ENCODE measurements around the gene SPART.
A peak's percentile ranks its signal among the peaks of the same experiment; 100 is the strongest.

SPART gene

DNA sequence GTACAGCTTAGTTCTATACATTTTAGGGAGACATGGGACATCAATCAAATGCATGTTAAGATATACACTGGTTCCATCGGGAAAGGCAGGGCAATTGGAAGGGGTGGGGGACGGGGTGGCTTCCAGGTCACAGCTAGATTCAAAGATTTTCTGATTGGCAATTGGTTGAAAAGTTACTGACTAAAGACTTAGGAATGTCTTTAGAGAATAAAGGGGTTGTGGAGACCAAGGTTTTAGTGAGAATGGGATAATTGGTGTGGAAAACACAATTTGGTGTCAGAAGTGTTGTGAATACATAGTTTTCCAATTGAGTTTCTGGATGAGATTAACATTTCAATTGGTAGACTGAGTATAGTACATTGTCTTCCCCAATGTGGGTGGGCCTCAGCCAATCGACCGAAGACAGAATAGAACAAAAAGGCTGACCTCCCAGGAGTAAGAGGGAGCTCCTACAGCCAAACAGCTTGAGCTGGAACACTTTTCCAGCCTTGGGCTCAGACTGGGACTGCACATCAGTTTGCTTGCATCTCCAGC is 47.6 kb downstream of the SPART start:
- ChIA-PET POLR2A (interaction anchor here (1.1 kb wide), 1 partner anchor 10 kb away, joined by 3 read pairs; no protein-coding TSS in a partner anchor), CTCF (no interaction called here)
- DNase-seq (ENCODE audit: extremely low spot score), result no peak
- TF ChIP-seq FOXA1 (IDR thresholded peaks at IDR 0.05) (no peak), SUZ12 (IDR thresholded peaks at IDR 0.05) (no peak), FOXK2 (IDR thresholded peaks at IDR 0.05) (no peak), SP1 (IDR thresholded peaks at IDR 0.05) (no peak), LEF1 (IDR thresholded peaks at IDR 0.05; ENCODE audit: borderline replicate concordance) (no peak), HDGF (IDR thresholded peaks at IDR 0.05; ENCODE audit: borderline replicate concordance) (no peak), TARDBP (IDR thresholded peaks at IDR 0.05) (no peak), L3MBTL2 (conservative IDR thresholded peaks at IDR 0.05) (no peak)

DNA sequence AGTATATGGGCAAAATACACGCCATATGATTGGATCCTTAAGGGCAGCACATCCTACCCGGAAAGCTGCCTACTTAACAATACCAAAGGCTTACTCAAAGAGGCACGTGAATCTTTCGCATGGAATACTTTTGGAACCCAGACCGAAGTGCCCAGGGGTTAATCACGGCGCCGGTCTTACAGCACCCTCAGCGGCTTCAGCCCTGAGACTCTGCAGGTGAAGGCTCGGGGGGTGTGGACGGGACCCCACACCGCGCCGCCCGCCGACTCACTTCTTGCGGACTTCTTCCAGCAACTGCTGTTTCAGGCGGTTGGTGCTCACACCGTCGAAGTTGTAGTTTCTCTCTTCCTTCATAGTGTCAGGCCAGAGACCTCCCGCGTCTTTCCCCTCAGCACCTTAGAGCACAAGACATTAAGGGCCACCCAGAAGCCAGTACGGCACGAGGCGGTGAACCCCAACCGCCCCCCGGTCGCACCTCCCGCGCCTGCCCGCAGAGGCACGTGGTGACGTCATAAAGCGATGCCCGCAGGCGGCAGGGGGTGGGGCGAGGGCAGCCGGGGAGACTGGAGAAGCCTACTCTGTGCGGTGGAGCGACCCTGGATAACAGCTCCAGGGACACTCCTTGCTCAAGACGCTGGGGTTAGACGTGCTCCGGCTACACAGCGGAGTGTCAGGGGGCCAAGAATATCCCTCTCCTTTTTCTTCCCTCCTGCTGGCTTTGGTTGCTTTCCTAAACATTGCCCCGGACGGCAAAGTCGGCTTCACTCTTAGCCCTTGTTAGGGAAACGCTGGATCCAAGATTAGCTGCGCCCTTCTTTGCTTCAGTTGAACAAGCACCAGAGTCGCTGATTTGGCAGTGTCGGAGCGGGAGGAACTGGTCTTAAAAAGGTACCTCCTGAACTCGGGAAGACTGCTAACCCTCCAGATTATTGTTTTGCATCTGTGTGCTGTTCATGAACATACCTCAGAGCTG is 48.5 kb downstream of the SPART start, which contains the start of gene CCDC169:
Gene CCDC169, minus strand, starts transcription at position 449 of the 973 bp plus-strand sequence. Its CDS starts 95 bp downstream, at position 354.
- TF ChIP-seq ZNF384 (IDR thresholded peaks at IDR 0.05), result no peak
- TF ChIP-seq LEF1 (IDR thresholded peaks at IDR 0.05; ENCODE audit: borderline replicate concordance), result no peak
- TF ChIP-seq PKNOX1 (IDR thresholded peaks at IDR 0.05), result no peak
- TF ChIP-seq NFRKB (IDR thresholded peaks at IDR 0.05), result no peak
- TF ChIP-seq FOXM1 (IDR thresholded peaks at IDR 0.05; ENCODE audit: borderline replicate concordance), result no peak
- ChIA-PET POLR2A (interaction anchor here (1.1 kb wide), 1 partner anchor 9 kb away, joined by 3 read pairs; no protein-coding TSS in a partner anchor), CTCF (no interaction called here)
- peak; percentile 8 for DNase-seq (ENCODE audit: extremely low spot score)

DNA sequence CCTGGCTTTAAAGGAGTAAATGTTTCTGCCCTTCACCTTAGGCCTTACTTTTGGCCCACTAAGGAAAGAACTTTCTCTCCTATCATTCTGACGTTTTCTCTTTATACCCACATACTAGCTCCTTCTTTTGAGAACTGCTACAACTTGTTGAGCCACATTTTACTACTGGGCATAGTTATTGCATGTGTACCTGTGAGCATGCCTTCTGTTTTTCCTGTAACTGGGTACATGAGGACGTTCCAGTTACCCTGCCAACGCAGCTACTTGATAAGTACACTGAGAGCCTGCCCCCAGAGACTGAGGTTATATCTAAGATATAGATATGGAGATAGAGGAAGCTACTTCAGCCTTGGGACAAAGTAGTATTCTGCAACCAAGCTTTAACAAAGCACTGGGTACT is 52.1 kb downstream of the SPART start:
- TF ChIP-seq ELF4 (IDR thresholded peaks at IDR 0.05), result no peak
- TF ChIP-seq PKNOX1 (IDR thresholded peaks at IDR 0.05), result no peak
- TF ChIP-seq BHLHE40 (IDR thresholded peaks at IDR 0.05; ENCODE audit: borderline replicate concordance), result no peak
- TF ChIP-seq ZNF384 (IDR thresholded peaks at IDR 0.05), result no peak
- no peak for TF ChIP-seq FOXK2 (IDR thresholded peaks at IDR 0.05)
- TF ChIP-seq NFRKB (IDR thresholded peaks at IDR 0.05), result no peak
- no peak for TF ChIP-seq ARNT (IDR thresholded peaks at IDR 0.05)
- no peak for TF ChIP-seq FOXM1 (IDR thresholded peaks at IDR 0.05; ENCODE audit: borderline replicate concordance)
- TF ChIP-seq L3MBTL2 (conservative IDR thresholded peaks at IDR 0.05), result no peak
- TF ChIP-seq HDGF (IDR thresholded peaks at IDR 0.05; ENCODE audit: borderline replicate concordance), result no peak
- ChIA-PET POLR2A (no interaction called here), CTCF (no interaction called here)
- DNase-seq (ENCODE audit: extremely low spot score), result no peak

DNA sequence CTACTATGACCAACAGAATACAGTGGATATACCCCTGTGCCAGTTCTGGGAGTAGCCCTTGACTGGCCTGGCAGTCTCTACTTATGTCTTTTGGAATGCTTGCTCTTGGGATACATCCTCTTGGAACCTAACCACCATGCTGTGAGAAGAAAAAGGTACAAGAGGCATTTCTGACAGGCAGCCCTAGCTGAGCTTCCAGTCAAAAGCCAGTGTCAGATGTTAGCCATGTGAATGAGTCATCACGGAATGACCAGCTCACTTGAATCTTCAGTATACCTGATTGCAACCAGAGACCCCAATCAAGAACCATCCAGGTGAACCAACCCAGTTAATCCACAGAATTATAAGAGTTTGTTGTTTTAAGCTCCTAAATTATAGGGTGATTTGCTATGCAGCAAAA is 52.7 kb downstream of the SPART start:
- ChIA-PET POLR2A (no interaction called here), CTCF (no interaction called here)
- TF ChIP-seq BHLHE40 (IDR thresholded peaks at IDR 0.05; ENCODE audit: borderline replicate concordance) (no peak), FOXK2 (IDR thresholded peaks at IDR 0.05) (no peak), SP1 (IDR thresholded peaks at IDR 0.05) (no peak), ELF4 (IDR thresholded peaks at IDR 0.05) (no peak), FOXA1 (IDR thresholded peaks at IDR 0.05) (no peak), HDGF (IDR thresholded peaks at IDR 0.05; ENCODE audit: borderline replicate concordance) (no peak), TARDBP (IDR thresholded peaks at IDR 0.05) (no peak), FOXM1 (IDR thresholded peaks at IDR 0.05; ENCODE audit: borderline replicate concordance) (no peak), CTBP1 (IDR thresholded peaks at IDR 0.05; ENCODE audit: borderline replicate concordance) (no peak), ZNF384 (IDR thresholded peaks at IDR 0.05) (no peak), PKNOX1 (IDR thresholded peaks at IDR 0.05) (no peak), L3MBTL2 (conservative IDR thresholded peaks at IDR 0.05) (no peak)
- DNase-seq (ENCODE audit: extremely low spot score), result no peak

DNA sequence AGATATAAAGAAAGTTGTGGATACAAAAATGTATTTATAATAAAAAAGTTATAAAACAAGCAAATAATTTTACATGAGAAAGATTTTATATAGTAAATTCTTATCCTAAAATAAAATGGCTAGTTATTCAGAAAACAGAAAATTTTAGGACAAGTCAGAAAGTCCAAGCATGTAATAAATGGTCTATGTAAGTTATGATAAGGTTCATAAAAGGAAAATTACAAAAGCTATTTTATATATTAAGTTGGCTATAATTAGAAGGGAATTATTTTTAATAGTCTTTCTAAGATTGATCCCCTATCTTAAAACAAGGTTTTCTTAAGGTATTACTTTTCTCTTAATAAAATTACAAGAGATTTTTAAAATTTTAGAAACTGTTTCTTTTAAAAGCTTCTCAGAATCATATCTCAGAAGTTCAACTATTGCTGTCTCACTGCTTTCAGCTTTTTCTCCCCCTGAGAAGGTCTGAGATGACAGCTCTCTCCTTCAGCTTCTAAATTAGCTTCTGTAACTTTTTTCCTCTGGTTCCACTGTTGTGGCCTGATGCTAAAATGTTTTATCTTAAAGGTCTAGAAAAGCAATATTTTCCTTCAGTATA is 57.3 kb downstream of the SPART start:
- POLR2A ChIA-PET, result interaction anchor here (0.9 kb wide), 1 partner anchor 10 kb away, joined by 3 read pairs; no protein-coding TSS in a partner anchor
- CTCF ChIA-PET, result interaction anchor here (0.9 kb wide), 1 partner anchor 60 kb away, joined by 3 read pairs; no protein-coding TSS in a partner anchor
- DNase-seq (ENCODE audit: extremely low spot score), result no peak
- TF ChIP-seq CTBP1 (IDR thresholded peaks at IDR 0.05; ENCODE audit: borderline replicate concordance), result no peak
- no peak for TF ChIP-seq FOXM1 (IDR thresholded peaks at IDR 0.05; ENCODE audit: borderline replicate concordance)
- TF ChIP-seq FOXA1 (IDR thresholded peaks at IDR 0.05), result no peak
- TF ChIP-seq ZNF384 (IDR thresholded peaks at IDR 0.05), result no peak
- no peak for TF ChIP-seq SP1 (IDR thresholded peaks at IDR 0.05)
- no peak for TF ChIP-seq HDGF (IDR thresholded peaks at IDR 0.05; ENCODE audit: borderline replicate concordance)
- TF ChIP-seq ELF4 (IDR thresholded peaks at IDR 0.05), result no peak
- no peak for TF ChIP-seq BHLHE40 (IDR thresholded peaks at IDR 0.05; ENCODE audit: borderline replicate concordance)
- TF ChIP-seq TARDBP (IDR thresholded peaks at IDR 0.05), result no peak
- no peak for TF ChIP-seq FOXK2 (IDR thresholded peaks at IDR 0.05)
- TF ChIP-seq PKNOX1 (IDR thresholded peaks at IDR 0.05), result no peak
- no peak for TF ChIP-seq LEF1 (IDR thresholded peaks at IDR 0.05; ENCODE audit: borderline replicate concordance)
- no peak for TF ChIP-seq ARNT (IDR thresholded peaks at IDR 0.05)
- TF ChIP-seq NFRKB (IDR thresholded peaks at IDR 0.05), result no peak
- TF ChIP-seq SUZ12 (IDR thresholded peaks at IDR 0.05), result no peak
